NOMO-1 treated with DMSO at 0.1 percent for 48 hours (cell line): ENCODE measurements around the gene MFAP3.
A peak's percentile ranks its signal among the peaks of the same experiment; 100 is the strongest.
"Not testable (repeated sequence)": the region's sequence is repeated elsewhere in the genome, so short reads cannot be mapped to it uniquely, and the experiment has no call there.

ENCODE experiments used
- DNase-seq: peaks from one replicate; lab custom pipeline; 2025; ENCODE audit not compliant: unreplicated experiment; lab: John Stamatoyannopoulos, UW

Gene MFAP3

GRCh38 chr5:154038707-154039457 is at the start of gene MFAP3, which contains the start of gene FAM114A2:
Gene MFAP3, plus strand, starts transcription at chr5:154038967. Its CDS starts 10,756 bp downstream, at chr5:154049723.
Gene FAM114A2, minus strand, starts transcription at chr5:154038910. Its CDS starts 3,957 bp downstream, at chr5:154034953.
- DNase-seq, result peak; percentile 84

DNA sequence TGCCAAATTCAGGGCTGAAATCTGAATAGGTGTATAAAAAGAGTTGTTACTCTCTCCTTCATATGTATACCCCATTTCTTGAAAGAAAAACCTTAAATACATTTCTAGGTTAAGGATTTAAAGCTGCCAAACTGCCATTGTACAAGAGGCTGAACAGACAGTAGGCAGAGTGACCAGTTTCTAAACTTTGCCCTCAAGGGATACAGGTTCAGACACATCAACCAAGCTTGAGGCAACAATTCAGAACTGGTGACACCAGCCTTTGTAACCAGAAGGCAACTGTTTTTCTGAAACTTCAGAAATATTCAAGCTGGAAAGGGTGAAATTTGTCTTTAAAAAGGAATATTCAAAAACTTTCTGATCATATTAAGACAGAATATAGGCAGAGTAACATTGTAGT is 47.6 kb upstream of the MFAP3 start:
- no peak for DNase-seq

- DNase-seq, result no peak
Observed at GRCh38 chr5:153998010-153998409, 40.8 kb upstream of the MFAP3 start.

DNA sequence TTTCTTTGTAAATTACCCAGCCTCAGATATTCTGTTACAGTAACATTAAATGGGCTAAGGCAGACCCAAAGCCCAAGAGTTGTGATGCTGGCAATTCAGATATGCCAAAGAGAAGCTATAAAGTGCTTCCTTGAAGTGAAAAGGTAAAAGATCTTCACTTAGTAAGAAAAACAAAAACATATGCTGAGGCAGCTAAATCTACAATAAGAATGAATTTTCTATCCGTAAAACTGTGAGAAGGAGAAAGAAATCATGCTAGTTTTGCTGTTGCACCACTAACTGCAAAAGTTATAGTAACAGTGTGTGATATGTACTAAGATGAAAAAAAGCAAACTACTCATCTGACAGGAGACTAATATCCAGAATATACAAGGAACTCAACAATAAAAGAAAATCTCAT is 40.0 kb upstream of the MFAP3 start:
- DNase-seq, result no peak

- no peak for DNase-seq
Observed at GRCh38 chr5:153999995-154000394, 38.8 kb upstream of the MFAP3 start.

- no peak for DNase-seq
Observed at GRCh38 chr5:154000703-154001102, 38.1 kb upstream of the MFAP3 start.

DNA sequence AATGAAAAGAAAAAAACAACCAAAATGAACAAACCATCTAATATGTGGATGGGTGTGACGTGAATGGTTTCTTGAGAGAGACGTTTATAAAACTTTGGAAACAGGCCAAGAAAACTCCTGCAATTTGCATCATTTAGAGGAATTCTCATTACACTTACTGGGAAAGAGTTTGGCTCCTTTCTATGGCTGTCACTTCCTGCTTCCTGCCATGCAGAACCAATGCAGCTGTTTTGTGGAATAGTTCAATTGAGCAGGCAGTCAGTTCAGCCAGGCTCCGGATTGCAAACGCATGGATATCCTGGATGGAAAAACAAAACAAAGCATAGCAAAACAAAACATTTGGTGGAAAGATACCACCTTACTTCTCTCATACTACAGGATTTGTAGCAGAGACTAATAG is 36.7 kb upstream of the MFAP3 start:
- DNase-seq, result no peak

DNA sequence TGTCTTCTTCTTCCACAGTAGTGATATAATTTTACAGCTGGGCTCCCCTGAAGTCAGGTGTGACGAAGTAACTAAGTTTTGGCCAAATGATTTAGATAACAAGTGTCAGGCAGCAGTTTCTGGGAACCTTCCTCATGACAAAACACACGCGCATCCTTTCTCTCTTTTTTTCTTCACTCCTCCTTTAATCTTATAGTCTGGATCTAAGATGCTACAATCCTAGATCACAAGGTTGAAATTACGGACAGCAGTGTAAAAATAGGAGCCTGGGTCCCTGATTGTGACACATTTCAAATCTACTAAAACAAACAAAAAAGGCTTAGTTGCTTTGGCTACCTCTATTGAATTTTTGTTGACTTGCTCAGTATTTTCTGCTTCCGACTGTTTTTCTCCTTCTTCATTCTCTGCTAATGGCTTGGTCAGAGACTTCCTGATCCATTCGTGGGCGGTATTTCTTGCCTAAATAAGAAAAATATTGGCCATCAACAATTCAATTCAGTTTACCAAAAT is 36.2 kb upstream of the MFAP3 start:
- DNase-seq, result no peak

DNA sequence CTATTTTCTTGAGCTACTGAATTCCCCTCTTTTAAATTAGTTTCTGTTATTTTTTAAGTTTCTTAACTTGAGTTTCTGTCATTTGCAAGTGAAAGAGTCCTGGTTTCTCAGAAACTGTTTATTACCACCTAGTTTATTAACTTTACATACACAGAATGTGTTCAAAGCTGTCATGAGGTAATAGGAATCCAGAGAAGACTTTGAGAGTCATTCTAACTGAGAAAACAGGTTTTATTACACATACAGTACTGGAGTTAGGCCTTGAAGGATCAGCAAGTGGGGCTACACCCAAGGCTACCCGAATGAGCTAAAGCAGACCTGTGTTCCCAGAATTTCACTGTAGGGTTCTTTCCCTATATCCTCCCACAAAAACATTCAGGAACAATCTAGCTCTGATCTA is 33.1 kb upstream of the MFAP3 start:
- no peak for DNase-seq

- DNase-seq, result no peak
Observed at GRCh38 chr5:154010660-154011059, 28.1 kb upstream of the MFAP3 start.

GRCh38 chr5:154015071-154015693 is 23.6 kb upstream of the MFAP3 start:
- DNase-seq, result no peak

- not testable (repeated sequence) for DNase-seq
Observed at GRCh38 chr5:154018919-154019318, 19.8 kb upstream of the MFAP3 start.

- DNase-seq, result no peak
Observed at GRCh38 chr5:154025951-154026350, 12.8 kb upstream of the MFAP3 start.

DNA sequence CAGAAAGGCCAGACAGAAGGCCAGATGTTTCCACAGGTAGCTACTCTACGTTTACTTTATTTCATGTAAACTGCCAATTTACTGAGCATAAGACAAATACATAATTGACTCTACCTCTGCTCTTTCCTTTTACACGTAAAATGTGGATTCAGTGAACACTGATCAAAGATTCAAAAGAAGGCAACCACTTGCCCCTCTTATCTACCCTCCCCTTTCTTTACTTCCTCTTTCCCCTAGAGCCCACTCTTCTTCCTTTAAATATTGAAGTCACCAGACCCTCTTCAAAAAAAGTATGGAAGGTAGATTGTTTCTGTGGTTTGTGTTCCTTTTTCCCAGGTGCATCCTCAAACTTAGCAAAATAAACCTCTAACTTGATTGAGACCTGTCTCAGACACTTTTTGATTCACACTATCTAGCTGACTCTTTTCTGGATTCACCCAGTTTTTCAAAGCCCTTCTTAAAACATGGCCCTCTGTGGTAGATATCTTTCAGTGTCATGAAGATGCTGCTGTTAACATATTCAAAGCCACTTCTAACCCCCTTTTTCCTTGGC is 6.8 kb upstream of the MFAP3 start:
- DNase-seq, result no peak

DNA sequence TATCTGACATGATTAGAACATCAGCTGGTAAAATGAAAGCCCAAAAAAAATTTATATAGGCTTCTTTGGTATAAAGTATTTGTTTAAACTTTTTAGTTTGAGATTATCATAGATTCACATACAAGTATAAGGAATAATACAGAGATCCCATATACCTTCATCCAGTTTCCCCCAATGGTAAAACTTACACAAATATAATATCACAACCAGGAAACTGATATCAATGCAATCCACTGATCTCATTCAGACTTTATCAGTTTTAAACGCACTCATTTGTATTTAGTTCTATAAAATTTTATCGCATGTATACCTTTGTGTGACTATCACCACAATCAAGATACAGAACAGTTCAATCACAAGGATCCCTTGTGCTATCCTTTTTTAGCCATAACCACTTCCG is 3.8 kb upstream of the MFAP3 start:
- DNase-seq, result no peak

DNA sequence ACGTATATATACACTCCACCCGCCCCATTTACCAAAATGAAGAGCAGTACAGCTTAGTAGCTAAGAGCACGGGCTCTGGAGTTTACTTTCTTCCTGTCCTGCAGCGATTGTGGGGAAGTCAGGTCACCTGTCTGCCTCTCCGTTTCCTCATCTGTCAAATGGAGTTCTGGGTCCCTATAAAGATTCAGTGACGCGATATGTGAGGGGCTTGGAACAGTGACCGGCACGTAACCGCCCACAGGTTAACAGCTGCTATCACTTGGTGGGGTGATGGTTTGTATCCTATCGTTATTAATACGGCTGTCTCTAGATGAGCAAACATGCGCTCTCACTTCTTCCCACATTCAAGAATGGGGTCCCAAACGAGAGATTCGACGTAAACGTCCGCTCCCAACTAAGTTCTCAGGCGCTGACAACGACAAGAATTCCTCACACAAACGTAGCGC is 483 bp upstream of the MFAP3 start:
- DNase-seq, result peak; percentile 54

DNA sequence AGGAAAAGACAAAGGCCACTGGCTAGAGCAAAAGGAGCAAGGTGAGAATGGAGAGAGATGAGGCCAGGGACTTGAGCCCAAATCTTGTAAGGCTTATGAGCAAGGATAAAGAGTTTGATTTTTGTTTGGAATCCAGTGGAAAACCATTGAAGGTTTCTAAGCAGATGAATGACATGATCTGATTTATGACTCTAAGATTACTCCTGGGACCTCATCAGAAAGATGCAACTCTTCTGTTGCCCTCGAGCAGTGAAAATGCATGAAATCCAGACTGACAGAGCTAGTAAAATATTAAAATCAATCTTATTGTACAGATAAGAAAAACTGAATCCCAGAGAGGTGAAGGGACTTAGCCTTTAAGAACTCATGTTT is 677 bp downstream of the MFAP3 start:
- DNase-seq, result no peak

DNA sequence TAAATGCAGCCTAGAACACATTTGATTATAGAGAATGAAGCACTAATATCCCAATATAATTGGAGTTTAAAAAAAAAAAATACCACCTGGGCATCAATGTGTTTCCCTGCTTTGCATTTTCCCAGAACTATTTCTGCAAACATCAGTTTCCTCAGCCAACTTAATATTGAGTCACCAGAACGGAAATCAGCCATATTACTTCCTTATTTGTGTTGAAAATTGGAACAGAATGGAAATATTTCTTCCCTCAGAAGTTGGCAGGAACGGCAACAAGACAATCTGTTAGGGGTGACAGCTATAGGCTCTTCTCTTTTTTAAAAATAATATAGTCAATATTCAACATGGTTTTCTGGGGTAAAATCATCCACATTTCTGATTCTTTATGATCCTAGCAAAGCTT is 4.0 kb downstream of the MFAP3 start:
- peak; percentile 9 for DNase-seq

DNA sequence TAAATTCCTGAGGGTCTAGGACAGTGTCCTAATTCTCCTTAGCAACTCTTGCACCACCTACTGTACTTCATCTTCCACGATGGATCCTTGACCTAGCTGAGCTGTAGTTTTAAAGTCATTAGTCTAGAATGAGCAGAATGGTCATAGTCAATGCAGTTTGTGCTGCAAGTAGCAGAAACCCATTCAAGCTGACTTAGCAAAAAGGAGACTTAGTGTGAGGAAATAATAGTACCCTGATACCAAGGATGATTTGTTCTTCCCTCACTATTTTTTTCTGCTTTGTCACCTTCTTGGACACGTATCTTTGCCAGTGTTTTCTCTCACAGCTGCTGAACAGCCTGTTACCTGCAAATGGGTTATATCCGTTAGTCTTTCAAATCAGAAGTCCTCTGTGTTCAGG is 5.3 kb downstream of the MFAP3 start:
- DNase-seq, result no peak

- no peak for DNase-seq
Observed at GRCh38 chr5:154044581-154044980, 5.8 kb downstream of the MFAP3 start.

DNA sequence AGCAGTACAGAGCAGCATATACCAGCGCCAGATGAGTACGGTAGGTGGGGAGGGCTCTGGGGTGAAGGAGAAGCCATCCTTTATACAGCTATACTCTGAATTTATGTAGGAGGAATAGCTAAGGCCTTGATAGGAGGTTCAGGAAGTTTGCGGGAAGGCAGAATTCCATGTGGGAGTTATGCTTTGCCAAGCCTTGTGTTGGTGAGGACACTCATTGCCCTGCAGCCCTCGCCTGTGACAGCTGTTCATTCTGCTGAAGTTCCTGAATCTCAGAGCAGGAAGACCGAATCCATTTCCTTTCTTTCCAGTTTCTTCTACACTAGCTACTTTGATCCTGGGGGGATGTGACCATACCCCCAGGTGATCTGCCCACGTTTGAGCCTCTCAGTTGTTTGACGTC is 7.7 kb downstream of the MFAP3 start:
- no peak for DNase-seq

- DNase-seq, result no peak
Observed at GRCh38 chr5:154047324-154047723, 8.6 kb downstream of the MFAP3 start.
